ENCODE measurements around the gene KRTAP15-1. TPM values are rescaled to one million over a fixed set of nuclear protein-coding genes. Genes with fewer than 3 reads are reported as not detected.

Gene KRTAP15-1
- polyA plus RNA-seq, 2 donors = not detected

DNA sequence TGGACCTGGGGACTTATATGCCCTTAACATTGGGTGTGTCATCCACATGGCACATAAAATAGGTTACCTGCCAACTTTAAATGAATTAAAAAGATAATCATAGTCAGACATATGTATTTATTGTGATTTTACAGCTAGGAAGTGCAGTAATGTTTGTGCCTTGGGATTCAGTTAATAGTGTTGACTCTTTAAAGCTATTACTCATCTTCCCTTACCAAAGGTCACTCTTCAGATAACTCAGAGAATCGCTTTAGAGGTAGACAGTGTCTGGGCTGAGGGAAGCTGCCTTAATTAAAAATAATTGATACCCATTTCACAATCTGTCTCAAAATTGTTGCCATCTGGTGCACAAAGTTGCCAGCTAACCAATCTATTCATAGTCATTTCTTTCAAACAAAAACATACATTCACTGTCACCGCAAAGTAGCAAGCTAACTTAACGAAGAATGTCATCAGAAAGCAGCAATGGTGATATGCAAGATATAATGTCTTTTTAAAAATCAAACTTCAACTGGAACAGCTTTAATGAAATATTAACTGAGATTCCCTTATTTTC, 3.0 kb upstream of the KRTAP15-1 start:
- Histone ChIP-seq H3K4me3 (ENCODE audit: low read depth in 1 of 2, low read length in 2 of 2) (no peak overlapping the region), H3K27me3 (ENCODE audit: control insufficient read depth in 1 of 2, insufficient read depth in 2 of 2, low read length in 2 of 2) (no peaks in the 10 kb centered on the region), H3K27ac (ENCODE audit: low read depth in 2 of 2, low read length in 1 of 2) (no peak overlapping the region), H3K36me3 (ENCODE audit: control insufficient read depth in 2 of 2, insufficient read depth in 2 of 2, low read length in 1 of 2) (no peaks in the 10 kb centered on the region), H3K4me1 (ENCODE audit: control insufficient read depth in 2 of 2, insufficient read depth in 2 of 2, low read length in 1 of 2) (no peaks in the 10 kb centered on the region), H3K9me3 (ENCODE audit: control insufficient read depth in 2 of 2, insufficient read depth in 1 of 2, low read depth in 1 of 2, low read length in 1 of 2) (no peaks in the 10 kb centered on the region)
- WGBS, 2 donors = 70% methylated on average over 3 of the region's 3 CpGs

DNA sequence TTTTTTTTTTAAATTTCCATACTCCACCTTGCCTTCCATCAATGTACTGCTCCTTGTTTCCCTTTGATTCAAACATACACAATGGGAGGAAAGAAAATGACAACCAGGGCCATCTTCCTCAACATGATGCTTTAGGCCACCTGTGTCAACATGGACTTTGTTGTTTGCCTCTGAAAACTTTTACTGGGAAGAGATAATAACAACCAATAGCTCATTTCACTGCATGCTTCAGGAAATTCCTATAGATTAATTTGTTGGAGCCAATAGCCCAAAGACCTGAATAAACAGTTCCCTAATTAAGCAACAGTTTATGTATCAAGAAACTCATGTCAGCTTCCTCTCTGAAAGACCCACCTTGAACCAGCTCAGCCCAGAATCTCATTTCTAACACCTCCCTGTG, 3.2 kb downstream of the KRTAP15-1 start:
- no peaks in the 10 kb centered on the region for H3K4me1 ChIP-seq (ENCODE audit: control insufficient read depth in 2 of 2, insufficient read depth in 2 of 2, low read length in 1 of 2)
- no peaks in the 10 kb centered on the region for H3K36me3 ChIP-seq (ENCODE audit: control insufficient read depth in 2 of 2, insufficient read depth in 2 of 2, low read length in 1 of 2)
- H3K4me3 ChIP-seq (ENCODE audit: low read depth in 1 of 2, low read length in 2 of 2) = no peak overlapping the region
- H3K27me3 ChIP-seq (ENCODE audit: control insufficient read depth in 1 of 2, insufficient read depth in 2 of 2, low read length in 2 of 2) = no peaks in the 10 kb centered on the region
- H3K9me3 ChIP-seq (ENCODE audit: control insufficient read depth in 2 of 2, insufficient read depth in 1 of 2, low read depth in 1 of 2, low read length in 1 of 2) = no peaks in the 10 kb centered on the region
- no peak overlapping the region for H3K27ac ChIP-seq (ENCODE audit: low read depth in 2 of 2, low read length in 1 of 2)

GRCh38 chr21:30444204-30444603, 4.1 kb downstream of the KRTAP15-1 start:
- H3K36me3 ChIP-seq (ENCODE audit: control insufficient read depth in 2 of 2, insufficient read depth in 2 of 2, low read length in 1 of 2) = no peaks in the 10 kb centered on the region
- WGBS, 2 donors = 41 to 53% methylated on average over 1 of the region's 1 CpG
- no peaks in the 10 kb centered on the region for H3K27me3 ChIP-seq (ENCODE audit: control insufficient read depth in 1 of 2, insufficient read depth in 2 of 2, low read length in 2 of 2)
- H3K9me3 ChIP-seq (ENCODE audit: control insufficient read depth in 2 of 2, insufficient read depth in 1 of 2, low read depth in 1 of 2, low read length in 1 of 2) = no peaks in the 10 kb centered on the region
- H3K27ac ChIP-seq (ENCODE audit: low read depth in 2 of 2, low read length in 1 of 2) = no peak overlapping the region
- no peak overlapping the region for H3K4me3 ChIP-seq (ENCODE audit: low read depth in 1 of 2, low read length in 2 of 2)
- no peaks in the 10 kb centered on the region for H3K4me1 ChIP-seq (ENCODE audit: control insufficient read depth in 2 of 2, insufficient read depth in 2 of 2, low read length in 1 of 2)

GRCh38 chr21:30447056-30447455, 7.0 kb downstream of the KRTAP15-1 start:
- 30 to 45% methylated on average over 4 of the region's 4 CpGs for WGBS, 2 donors
- no peaks in the 10 kb centered on the region for H3K4me1 ChIP-seq (ENCODE audit: control insufficient read depth in 2 of 2, insufficient read depth in 2 of 2, low read length in 1 of 2)
- no peak overlapping the region for H3K4me3 ChIP-seq (ENCODE audit: low read depth in 1 of 2, low read length in 2 of 2)
- no peaks in the 10 kb centered on the region for H3K9me3 ChIP-seq (ENCODE audit: control insufficient read depth in 2 of 2, insufficient read depth in 1 of 2, low read depth in 1 of 2, low read length in 1 of 2)
- H3K27ac ChIP-seq (ENCODE audit: low read depth in 2 of 2, low read length in 1 of 2) = no peak overlapping the region
- no peaks in the 10 kb centered on the region for H3K36me3 ChIP-seq (ENCODE audit: control insufficient read depth in 2 of 2, insufficient read depth in 2 of 2, low read length in 1 of 2)
- H3K27me3 ChIP-seq (ENCODE audit: control insufficient read depth in 1 of 2, insufficient read depth in 2 of 2, low read length in 2 of 2) = no peaks in the 10 kb centered on the region

DNA sequence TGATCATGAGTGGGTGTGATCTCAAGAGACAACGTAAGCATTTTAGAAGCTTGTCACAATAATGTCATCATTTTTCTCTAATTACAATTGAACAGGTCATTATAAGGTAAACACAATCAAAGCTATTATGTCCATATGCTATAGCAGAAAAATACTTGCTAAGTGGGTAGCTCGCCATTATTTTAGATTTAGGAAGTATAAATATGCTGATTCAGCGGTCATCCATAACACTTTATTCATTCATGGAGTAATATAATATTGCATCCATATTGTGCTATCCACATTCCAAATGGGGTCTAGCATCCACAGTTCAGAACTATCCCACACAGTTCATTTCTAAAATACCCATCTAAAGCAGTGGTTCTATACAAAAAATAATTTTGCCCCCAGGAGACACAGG, 8.4 kb downstream of the KRTAP15-1 start:
- Histone ChIP-seq H3K27ac (ENCODE audit: low read depth in 2 of 2, low read length in 1 of 2) (no peak overlapping the region), H3K27me3 (ENCODE audit: control insufficient read depth in 1 of 2, insufficient read depth in 2 of 2, low read length in 2 of 2) (no peaks in the 10 kb centered on the region), H3K4me3 (ENCODE audit: low read depth in 1 of 2, low read length in 2 of 2) (no peak overlapping the region), H3K36me3 (ENCODE audit: control insufficient read depth in 2 of 2, insufficient read depth in 2 of 2, low read length in 1 of 2) (no peaks in the 10 kb centered on the region), H3K9me3 (ENCODE audit: control insufficient read depth in 2 of 2, insufficient read depth in 1 of 2, low read depth in 1 of 2, low read length in 1 of 2) (no peaks in the 10 kb centered on the region), H3K4me1 (ENCODE audit: control insufficient read depth in 2 of 2, insufficient read depth in 2 of 2, low read length in 1 of 2) (no peaks in the 10 kb centered on the region)
- 82 to 86% methylated on average over 3 of the region's 3 CpGs for WGBS, 2 donors

DNA sequence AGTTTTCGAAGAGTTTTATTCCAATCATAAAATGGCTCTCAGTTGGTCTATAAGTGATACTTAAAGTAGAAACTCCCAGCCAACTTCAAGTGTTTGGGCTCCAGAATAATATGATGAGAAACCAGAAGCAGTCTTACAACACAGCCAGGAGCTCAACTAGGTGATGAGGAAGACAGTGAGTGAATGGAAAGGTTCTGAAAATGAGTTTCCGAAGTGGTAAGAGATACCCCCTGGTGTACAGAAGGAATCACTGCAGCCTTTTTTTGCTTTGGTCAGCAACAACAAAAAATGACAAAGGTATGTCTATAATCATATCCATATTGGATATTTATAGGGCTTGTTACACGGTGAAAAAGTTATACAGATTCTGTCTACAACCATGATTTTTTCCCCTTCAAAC, 23.6 kb downstream of the KRTAP15-1 start:
- H3K9me3 ChIP-seq (ENCODE audit: control insufficient read depth in 2 of 2, insufficient read depth in 1 of 2, low read depth in 1 of 2, low read length in 1 of 2) = no peaks in the 10 kb centered on the region
- no peak overlapping the region for H3K4me3 ChIP-seq (ENCODE audit: low read depth in 1 of 2, low read length in 2 of 2)
- H3K27me3 ChIP-seq (ENCODE audit: control insufficient read depth in 1 of 2, insufficient read depth in 2 of 2, low read length in 2 of 2) = no peaks in the 10 kb centered on the region
- H3K27ac ChIP-seq (ENCODE audit: low read depth in 2 of 2, low read length in 1 of 2) = no peak overlapping the region
- no peaks in the 10 kb centered on the region for H3K4me1 ChIP-seq (ENCODE audit: control insufficient read depth in 2 of 2, insufficient read depth in 2 of 2, low read length in 1 of 2)
- 55 to 68% methylated on average over 3 of the region's 3 CpGs for WGBS, 2 donors
- no peaks in the 10 kb centered on the region for H3K36me3 ChIP-seq (ENCODE audit: control insufficient read depth in 2 of 2, insufficient read depth in 2 of 2, low read length in 1 of 2)

DNA sequence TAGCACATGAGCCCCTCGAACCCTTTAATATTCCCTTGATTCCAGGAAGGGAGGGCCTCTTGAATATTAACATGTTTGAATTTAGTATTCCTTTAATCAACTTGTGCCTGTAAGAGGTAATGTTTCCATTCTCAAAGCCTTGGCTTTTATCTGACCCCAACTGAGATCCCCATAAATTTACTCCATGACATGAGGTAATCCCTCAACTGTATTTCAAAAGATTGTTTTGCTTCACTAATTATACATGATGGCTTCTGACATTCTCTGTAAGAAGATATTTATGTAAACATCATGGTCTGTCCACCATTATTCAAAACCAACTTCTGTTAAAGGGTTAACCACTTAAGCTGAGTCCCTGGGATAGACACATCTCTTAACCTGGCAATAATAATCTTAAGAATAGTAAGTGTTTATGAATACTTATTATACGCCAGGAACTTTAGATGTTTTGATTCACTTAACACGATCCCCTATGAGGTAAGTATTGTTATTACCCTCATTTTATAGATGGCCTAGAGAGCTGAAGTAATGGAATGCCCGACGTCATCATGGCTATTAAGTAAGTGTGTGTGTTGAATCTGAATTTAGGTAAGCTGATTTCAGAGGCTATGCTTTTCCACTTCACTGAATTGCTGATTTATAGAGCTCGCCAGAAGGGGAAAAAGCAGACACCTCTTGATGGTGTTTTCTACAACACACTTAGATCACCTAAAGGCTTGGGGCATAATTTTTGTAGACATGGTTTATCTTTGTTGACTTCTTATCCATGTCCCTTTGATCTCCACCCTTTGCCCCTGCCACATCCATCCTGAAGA, 29.0 kb downstream of the KRTAP15-1 start:
- Histone ChIP-seq H3K27me3 (ENCODE audit: control insufficient read depth in 1 of 2, insufficient read depth in 2 of 2, low read length in 2 of 2) (no peaks in the 10 kb centered on the region), H3K9me3 (ENCODE audit: control insufficient read depth in 2 of 2, insufficient read depth in 1 of 2, low read depth in 1 of 2, low read length in 1 of 2) (no peaks in the 10 kb centered on the region), H3K4me1 (ENCODE audit: control insufficient read depth in 2 of 2, insufficient read depth in 2 of 2, low read length in 1 of 2) (no peaks in the 10 kb centered on the region), H3K27ac (ENCODE audit: low read depth in 2 of 2, low read length in 1 of 2) (no peak overlapping the region), H3K4me3 (ENCODE audit: low read depth in 1 of 2, low read length in 2 of 2) (no peak overlapping the region), H3K36me3 (ENCODE audit: control insufficient read depth in 2 of 2, insufficient read depth in 2 of 2, low read length in 1 of 2) (no peaks in the 10 kb centered on the region)
- 56 to 61% methylated on average over 6 of the region's 6 CpGs for WGBS, 2 donors

- Histone ChIP-seq H3K27me3 (ENCODE audit: control insufficient read depth in 1 of 2, insufficient read depth in 2 of 2, low read length in 2 of 2) (no peaks in the 10 kb centered on the region), H3K27ac (ENCODE audit: low read depth in 2 of 2, low read length in 1 of 2) (no peak overlapping the region), H3K4me1 (ENCODE audit: control insufficient read depth in 2 of 2, insufficient read depth in 2 of 2, low read length in 1 of 2) (no peaks in the 10 kb centered on the region), H3K4me3 (ENCODE audit: low read depth in 1 of 2, low read length in 2 of 2) (no peak overlapping the region), H3K9me3 (ENCODE audit: control insufficient read depth in 2 of 2, insufficient read depth in 1 of 2, low read depth in 1 of 2, low read length in 1 of 2) (peaks cover 2 to 4% of the 10 kb centered on the region in 2 donors), H3K36me3 (ENCODE audit: control insufficient read depth in 2 of 2, insufficient read depth in 2 of 2, low read length in 1 of 2) (no peaks in the 10 kb centered on the region)
- 22 to 38% methylated on average over 3 of the region's 3 CpGs for WGBS, 2 donors
Measured at GRCh38 chr21:30478004-30478403, 37.9 kb downstream of the KRTAP15-1 start.

DNA sequence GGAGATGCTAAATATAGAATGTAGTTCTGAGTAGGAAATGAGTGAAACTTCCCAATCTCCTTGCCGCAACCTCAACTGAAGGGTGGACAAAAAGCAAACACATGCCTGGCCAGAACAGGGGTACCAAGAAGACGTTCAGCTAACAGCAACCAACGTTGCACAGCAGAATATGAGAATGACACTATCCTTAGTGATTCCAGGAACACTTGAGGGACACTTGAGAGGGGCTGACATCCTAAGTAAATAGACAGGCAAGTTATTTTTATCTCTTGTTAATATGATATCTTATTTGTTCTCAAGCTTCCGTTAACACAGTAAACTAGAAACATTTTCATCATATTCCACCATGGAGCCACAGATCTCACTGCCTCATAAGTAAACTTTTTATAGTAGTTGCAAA, 39.2 kb downstream of the KRTAP15-1 start:
- Histone ChIP-seq H3K4me1 (ENCODE audit: control insufficient read depth in 2 of 2, insufficient read depth in 2 of 2, low read length in 1 of 2) (no peaks in the 10 kb centered on the region), H3K9me3 (ENCODE audit: control insufficient read depth in 2 of 2, insufficient read depth in 1 of 2, low read depth in 1 of 2, low read length in 1 of 2) (peaks cover 2 to 4% of the 10 kb centered on the region in 2 donors), H3K27ac (ENCODE audit: low read depth in 2 of 2, low read length in 1 of 2) (no peak overlapping the region), H3K36me3 (ENCODE audit: control insufficient read depth in 2 of 2, insufficient read depth in 2 of 2, low read length in 1 of 2) (no peaks in the 10 kb centered on the region), H3K4me3 (ENCODE audit: low read depth in 1 of 2, low read length in 2 of 2) (no peak overlapping the region), H3K27me3 (ENCODE audit: control insufficient read depth in 1 of 2, insufficient read depth in 2 of 2, low read length in 2 of 2) (no peaks in the 10 kb centered on the region)
- WGBS, 2 donors = 71 to 72% methylated on average over 4 of the region's 4 CpGs

DNA sequence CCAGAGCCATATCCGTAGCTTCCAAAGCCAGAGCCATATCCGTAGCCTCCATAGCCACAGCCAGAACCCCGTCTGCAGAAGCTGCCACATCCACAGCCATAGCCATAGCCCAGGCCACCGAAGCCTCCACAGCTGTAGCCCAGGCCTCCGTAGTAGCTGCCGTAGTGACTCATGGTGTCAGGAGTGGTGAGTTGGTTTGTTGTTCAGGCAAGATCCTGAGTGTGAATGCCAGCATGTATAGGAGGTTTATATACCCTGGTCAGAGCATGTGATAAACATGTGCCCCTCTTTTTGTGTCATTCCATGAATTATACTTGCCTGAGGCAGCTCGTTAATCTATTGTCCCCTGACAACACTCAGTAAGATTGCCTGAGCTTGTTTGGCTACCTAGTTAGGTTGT, 40.1 kb downstream of the KRTAP15-1 start, which contains the start of gene KRTAP19-1:
Gene KRTAP19-1 (minus strand): TSS at position 223 of the 400 bp plus-strand sequence. CDS start 50 bp downstream, at position 173.
- Histone ChIP-seq H3K9me3 (ENCODE audit: control insufficient read depth in 2 of 2, insufficient read depth in 1 of 2, low read depth in 1 of 2, low read length in 1 of 2) (peaks cover 2 to 4% of the 10 kb centered on the region in 2 donors), H3K4me1 (ENCODE audit: control insufficient read depth in 2 of 2, insufficient read depth in 2 of 2, low read length in 1 of 2) (no peaks in the 10 kb centered on the region), H3K36me3 (ENCODE audit: control insufficient read depth in 2 of 2, insufficient read depth in 2 of 2, low read length in 1 of 2) (no peaks in the 10 kb centered on the region), H3K4me3 (ENCODE audit: low read depth in 1 of 2, low read length in 2 of 2) (no peak within 1 kb of the TSS), H3K27ac (ENCODE audit: low read depth in 2 of 2, low read length in 1 of 2) (no peak within 1 kb of the TSS), H3K27me3 (ENCODE audit: control insufficient read depth in 1 of 2, insufficient read depth in 2 of 2, low read length in 2 of 2) (no peaks in the 10 kb centered on the region)
- 82 to 86% methylated on average over 7 of the region's 7 CpGs for WGBS, 2 donors
